GM19372 (cell line): ENCODE results near the gene LIMK2.
"Not testable (repeated sequence)": the region's sequence is repeated elsewhere in the genome, so short reads cannot be mapped to it uniquely, and the experiment has no call there.

Experiments
- ATAC-seq: cut with Tn5 transposase; IDR thresholded peaks from one replicate; pipeline ENCODE4 v1.9.1; 2021; ENCODE audit warnings: mild to moderate bottlenecking, low read depth, moderate library complexity; ENCODE audit not compliant: unreplicated experiment

The LIMK2 gene

DNA sequence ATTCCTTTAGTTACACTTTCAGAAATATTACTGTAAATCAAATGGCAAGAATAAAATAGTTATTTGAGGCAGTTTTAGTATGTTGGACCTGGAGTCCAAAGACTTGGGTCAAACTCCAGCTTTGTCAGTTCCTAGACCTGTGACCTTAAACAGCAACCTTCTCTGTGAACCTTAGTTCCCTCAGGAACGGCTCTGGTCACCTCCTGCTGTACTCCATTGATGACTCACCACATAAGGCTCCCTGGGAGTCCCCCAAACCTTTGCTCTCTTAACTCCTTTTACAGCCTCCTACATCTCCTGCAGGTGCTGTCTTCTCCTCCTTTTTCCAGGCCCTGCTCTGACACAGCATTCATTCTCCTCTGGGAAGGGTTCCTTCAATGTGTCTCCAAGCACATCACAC lies 29.1 kb downstream of the LIMK2 start:
- no peak for ATAC-seq

DNA sequence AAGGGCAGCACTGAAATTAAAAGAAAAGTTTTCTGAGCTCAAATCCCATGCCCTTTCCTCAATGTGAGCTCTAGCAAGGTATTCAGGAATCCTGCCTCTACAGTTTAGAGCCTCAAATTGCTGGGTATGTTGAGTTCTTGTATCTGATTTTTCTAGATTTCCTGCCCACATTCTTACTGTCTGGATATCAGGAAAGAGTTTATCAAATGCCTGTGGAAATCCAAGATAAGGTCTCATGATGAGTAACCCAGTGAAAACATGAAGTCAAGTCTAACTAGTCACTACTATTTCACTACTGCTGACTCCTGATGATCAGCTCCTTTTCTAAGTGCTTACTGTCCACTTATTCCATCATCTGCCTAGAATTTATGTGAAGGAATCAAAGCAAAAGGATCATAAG lies 29.8 kb downstream of the LIMK2 start:
- ATAC-seq = no peak

DNA sequence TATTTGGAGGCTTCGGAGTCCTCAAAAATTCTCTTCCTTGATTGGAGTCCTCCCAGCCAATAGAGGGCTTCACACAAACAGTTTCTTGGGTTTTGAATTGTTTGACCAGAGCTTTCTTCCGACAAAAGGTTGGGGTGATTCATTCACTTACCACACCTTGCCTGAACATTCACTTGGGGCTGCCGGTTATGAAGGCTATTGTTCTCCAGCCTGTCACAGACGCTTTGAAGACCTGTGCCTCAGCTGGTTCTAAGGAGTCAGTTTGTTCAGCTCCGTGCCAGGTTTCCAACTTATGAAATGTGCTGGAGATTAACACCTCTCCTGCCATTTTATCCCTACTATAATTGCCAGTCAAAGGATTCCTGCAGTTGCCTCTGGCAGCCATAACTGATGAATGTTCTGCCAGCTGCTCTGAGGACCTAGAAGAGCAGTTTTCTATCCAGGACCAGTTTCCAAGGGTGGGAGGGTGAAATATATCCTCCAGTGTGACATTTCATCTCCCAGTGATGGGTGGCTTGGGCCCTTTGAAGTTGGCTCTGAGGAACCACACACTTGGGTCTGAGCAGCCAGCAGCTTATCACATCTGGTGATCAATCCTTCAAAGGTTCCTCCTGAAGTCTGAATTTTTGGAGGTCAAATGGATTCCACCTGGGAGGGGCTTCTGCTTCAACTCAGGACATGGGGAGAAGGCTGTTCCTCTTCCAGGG lies 31.4 kb downstream of the LIMK2 start:
- no peak for ATAC-seq

DNA sequence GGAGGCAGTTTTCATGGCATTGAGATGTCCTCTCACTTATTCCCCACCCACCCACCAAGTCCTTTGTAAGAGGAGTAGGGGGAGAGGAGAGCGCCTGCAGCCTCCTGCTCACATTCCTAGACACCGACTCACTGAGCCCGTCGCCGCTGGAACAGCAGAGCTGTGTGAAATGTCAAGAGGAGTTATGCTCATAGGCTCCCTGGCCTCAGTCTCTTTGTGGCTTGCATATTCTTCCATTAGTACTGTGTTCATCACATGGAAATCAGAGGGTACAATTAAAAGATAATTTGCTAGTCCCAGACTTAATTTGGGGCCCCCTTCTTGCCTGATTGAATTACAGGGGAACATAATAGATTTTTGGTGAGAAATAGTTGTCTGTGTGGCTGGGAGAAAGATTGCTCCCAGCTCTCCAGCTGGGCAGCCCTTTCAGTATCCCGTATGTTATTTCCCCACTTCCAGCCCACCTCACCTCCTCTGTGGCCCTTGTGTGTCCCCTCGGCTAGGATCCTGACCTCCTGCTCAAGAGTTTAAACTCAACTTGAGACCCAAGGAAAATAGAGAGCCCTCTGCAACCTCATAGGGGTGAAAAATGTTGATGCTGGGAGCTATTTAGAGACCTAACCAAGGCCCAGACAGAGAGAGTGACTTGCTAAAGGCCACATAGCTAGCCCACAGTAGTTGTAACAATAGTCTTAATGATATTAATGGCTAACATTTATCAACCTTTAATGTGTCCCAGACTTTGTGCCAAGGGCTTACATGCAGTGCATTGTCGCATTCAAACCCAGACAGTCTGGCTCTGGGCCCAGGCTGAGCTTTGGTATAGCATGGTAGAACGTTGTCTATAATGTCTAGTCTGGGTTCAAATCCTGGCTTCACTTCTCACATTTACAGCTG lies 32.2 kb downstream of the LIMK2 start:
- ATAC-seq = no peak

DNA sequence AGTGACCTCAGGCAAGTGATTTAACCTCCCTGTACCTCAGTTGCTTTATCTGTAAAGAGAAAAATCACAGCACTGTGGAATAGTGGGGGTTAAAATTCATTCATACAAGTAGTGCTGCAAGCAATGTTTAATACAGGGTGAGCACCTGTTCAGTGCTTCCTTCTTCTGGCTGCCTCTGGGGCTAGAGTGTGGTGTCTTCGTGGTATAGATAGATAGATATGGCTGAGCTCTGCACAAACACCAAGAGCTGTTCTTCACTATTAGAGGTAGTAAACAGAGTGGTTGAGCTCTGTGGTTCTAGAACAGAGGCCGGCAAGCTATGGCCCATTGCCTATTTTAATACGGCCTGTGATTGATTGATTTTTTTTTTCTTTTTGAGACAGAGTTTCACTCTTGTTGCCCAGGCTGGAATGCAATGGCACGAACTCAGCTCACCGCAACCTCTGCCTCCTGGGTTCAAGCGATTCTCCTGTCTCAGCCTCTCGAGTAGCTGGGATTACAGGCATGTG lies 32.9 kb downstream of the LIMK2 start:
- ATAC-seq = no peak

DNA sequence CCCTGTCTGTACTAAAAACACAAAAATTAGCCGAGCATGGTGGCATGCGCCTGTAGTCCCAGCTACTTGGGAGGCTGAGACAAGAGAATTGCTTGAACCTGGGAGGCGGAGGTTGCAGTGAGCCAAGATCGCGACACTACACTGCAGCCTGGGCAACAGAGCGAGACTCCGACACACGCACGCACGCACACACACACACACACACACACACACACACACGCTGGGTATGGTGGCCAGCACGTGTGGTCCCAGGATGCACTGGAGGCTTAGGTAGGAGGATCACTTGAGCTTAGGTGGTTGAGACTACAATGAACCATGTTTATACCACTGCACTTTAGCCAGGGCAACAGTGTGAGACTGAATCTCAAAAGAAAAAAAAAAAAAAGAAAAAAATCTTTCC lies 33.9 kb downstream of the LIMK2 start:
- not testable (repeated sequence) for ATAC-seq

DNA sequence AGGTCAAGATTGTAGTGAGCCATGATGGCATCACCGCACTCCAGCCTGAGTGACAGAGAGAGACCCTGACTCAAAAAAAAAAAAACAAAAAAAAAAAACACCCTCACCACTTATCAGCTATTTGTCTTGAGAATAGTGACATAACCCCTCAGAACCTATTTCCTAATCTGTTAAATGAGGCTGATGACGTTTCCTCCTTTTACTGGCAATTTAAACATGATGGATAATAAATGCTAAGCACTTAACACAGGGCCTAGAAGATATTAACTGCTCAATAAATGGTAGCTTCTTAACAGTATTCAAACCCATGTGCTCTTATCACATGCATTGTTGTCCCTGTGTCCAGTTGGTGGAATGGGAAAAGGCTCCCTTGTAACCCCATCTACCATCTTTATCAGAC lies 34.6 kb downstream of the LIMK2 start:
- no peak for ATAC-seq

DNA sequence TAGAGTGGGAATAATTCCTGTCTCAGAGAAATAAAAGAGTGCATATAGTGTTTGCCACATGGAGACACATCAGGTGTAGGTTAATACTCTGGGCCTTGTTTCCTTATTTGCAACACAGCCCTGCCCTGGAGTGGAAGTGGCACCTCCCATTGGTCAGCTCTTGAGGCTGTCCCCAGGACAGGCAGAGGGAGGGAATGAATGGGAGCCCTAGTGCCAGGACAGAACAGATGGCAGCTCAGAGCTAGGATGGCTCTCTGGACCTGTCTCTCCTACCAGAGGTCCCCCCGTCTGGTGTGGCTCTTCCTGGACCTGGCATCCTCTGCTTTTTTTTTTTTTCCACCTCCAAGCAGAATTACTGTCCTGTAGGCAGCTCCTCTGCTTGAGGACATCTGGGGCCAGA lies 35.6 kb downstream of the LIMK2 start:
- ATAC-seq = no peak

DNA sequence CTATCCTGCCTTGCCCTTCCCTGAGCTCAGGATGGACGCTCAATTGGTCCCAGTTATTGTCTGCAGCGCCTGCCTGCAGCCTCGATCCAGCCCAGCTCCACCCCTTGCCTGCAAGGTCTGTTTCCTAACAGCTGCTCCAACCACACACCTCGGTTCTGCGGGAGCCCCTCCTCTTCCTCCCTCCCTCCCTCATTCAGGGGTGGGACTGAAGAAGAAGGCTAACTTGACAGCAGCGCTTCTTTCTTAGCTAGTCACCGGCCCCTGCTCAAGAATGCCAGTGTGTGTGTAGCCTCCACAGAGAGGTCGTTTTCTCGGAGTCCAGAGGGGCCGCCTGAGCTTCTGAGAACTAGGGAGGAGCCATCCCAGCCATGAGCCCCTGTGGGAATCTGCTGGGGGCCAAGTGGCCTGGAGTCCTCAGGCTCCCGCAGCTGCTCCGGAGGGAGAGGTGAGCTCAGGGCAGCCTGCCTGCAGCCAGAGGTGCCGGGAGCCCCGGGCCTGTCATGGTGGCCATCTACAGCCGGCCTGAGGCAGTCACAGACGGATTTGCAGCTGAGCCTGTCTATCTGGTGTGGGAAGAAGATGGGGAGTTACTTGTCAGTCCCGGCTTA lies 36.1 kb downstream of the LIMK2 start:
- ATAC-seq = no peak

DNA sequence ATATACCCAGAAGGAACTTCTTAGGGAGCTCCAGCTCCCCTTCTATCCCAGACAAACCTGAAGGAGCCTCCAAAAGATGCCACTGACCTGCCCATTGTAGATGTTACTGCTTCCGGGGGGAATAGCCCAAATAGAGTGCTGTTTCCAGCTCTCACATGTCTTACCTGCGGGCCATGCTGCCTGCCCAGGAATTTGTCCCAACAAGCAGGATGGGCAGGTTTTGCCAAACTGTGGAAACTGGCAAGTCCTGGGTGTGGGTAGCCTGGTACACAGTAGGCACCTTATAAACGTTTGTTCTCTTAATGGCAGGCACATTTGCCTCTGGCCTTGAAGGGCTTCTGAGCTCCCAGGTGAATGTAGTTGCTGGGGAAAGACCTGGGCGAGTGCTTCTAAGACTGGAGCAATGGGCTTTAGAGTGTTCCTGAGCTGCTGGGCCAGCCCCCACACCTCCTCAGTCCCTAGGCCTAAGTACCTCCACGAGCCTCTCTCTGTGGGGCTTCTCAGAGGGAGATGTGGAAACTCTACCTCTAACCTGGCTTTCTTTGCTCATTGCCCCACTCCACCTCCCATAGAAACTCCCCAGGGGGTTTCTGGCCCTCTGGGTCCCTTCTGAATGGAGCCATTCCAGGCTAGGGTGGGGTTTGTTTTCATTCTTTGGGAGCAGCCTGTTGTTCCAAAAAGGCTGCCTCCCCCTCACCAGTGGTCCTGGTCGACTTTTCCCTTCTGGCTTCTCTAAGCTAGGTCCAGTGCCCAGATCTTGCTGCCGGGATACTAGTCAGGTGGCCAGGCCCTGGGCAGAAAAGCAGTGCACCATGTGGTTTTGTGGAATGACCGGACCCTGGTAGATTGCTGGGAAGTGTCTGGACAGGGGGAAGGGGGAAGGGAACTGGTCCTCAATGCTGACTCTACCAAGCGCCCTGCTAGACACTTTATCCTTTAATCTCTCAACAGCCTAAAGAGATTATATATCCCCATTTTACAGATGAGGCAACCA lies 37.2 kb downstream of the LIMK2 start:
- ATAC-seq = no peak

DNA sequence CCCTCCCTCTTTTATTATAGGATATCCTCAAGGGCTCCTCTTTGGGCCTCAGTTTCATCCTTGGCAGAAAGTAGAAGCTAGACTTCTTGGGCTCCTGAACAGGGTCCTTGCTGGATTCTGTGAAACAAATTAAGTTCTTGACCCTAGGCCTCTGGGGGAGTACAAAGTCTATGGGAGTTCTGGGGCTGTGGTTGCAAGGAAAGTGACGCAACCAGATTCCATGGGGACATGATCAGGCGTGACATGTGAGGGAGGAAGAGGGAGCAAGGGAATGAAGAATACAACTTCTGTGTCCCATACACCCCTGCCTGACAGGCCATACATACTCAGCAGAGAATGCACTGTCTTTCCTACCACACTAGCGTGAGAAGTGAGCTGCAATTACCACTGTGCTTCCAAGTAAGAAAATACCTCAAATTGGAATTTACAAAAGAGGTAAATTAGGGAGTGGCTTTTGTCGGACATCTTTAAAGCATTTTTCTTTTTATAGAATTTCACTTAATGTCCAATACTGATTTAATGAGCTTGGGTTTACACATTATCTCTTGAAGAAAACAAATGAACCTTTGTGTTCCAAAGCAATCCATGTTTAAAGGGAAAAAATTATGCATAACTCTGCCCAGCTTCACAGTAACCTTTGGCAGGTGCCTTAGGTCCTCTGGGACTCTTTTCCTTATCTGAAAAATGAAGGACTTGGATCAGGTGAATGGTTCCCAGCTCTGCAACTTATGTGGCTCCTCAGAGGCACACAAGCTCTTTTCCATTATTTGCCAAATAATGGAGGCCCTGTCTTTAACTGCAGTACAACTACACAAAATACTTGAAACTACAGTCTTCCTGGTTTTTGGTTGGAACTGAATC lies 38.9 kb downstream of the LIMK2 start:
- no peak for ATAC-seq

DNA sequence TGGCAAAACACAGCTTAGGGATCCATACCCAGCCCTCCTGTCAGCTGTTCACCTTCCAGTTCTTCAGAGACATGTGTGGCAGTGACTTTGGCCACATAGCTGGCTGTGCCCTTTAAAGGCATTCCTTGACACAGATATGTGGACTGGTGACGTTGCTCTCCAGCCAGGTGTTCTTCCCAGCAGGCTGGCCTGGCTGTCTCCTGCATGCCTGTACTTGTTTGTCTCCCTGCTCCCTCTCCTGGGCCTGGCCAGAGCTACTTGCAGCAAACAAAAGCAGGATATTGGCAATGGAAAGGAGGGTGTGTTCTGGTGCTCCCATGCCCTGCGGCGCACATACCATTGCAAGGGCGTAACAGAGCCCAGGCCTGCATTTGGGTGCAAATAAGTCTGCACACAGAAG lies 41.9 kb downstream of the LIMK2 start:
- ATAC-seq = no peak

DNA sequence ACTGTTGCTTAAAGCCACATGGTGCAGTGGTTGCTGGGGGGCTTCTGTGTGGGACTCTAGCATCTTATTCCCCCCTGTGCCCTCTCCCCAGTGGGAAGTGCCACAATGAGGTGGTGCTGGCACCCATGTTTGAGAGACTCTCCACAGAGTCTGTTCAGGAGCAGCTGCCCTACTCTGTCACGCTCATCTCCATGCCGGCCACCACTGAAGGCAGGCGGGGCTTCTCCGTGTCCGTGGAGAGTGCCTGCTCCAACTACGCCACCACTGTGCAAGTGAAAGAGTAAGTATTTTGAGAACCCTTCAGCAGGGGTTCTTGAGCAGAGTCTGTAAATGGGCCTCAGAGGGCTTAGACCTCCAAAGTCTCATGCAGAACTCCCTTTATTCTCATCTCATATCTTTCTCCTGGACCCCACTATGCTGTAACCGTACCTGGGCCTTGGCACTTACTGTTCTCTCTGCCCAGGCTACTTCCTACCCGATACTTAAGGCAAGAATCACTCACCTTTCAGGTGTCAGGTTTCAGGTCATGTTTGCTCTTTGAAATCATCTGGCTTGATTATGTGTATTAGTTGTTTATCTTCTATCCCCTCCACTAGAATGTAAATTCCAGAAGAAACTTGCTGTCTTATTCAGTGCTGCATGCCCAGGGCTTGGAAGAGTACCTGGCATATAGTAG lies 47.8 kb downstream of the LIMK2 start:
- ATAC-seq = no peak

DNA sequence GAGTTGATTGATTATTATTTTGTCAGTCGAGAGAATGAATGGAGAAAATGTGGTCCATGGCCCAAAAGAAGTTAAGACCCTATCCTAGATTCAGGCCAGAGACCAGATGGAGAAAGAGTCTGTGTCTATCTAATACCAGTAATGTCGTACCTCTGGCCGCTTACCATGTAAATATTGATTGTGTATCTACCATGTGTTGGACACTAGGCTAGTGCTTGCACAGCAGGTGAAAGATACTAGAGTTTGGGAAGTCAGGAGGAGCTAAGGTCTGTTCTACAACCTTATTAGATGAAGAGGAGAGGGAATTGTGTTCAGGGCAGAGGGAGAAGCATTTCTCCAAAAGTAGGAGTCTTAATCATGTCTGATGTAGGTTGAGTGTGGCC lies 48.4 kb downstream of the LIMK2 start:
- ATAC-seq = no peak

DNA sequence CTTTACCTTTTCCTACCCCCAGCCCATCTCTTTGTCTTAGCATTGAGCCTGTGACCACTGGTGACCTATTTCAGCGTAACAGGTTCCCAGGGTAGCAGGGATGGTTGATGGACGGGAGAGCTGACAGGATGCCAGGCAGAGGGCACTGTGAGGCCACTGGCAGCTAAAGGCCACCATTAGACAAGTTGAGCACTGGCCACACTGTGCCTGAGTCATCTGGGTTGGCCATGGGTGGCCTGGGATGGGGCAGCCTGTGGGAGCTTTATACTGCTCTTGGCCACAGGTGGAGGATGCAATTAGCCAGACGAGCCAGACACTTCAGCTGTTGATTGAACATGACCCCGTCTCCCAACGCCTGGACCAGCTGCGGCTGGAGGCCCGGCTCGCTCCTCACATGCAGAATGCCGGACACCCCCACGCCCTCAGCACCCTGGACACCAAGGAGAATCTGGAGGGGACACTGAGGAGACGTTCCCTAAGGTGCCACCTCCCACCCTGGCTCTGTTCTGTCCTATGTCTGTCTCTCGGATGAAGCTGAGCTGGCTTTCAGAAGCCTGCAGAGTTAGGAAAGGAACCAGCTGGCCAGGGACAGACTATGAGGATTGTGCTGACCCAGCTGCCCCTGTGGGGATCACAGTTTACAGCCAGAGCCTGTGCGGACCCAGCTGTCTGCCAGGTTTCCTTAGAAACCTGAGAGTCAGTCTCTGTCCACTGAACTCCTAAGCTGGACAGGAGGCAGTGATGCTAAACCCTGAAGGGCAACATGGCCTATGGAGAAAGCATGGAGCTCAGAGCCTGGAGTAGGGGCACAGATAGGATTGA lies 50.4 kb downstream of the LIMK2 start:
- no peak for ATAC-seq

DNA sequence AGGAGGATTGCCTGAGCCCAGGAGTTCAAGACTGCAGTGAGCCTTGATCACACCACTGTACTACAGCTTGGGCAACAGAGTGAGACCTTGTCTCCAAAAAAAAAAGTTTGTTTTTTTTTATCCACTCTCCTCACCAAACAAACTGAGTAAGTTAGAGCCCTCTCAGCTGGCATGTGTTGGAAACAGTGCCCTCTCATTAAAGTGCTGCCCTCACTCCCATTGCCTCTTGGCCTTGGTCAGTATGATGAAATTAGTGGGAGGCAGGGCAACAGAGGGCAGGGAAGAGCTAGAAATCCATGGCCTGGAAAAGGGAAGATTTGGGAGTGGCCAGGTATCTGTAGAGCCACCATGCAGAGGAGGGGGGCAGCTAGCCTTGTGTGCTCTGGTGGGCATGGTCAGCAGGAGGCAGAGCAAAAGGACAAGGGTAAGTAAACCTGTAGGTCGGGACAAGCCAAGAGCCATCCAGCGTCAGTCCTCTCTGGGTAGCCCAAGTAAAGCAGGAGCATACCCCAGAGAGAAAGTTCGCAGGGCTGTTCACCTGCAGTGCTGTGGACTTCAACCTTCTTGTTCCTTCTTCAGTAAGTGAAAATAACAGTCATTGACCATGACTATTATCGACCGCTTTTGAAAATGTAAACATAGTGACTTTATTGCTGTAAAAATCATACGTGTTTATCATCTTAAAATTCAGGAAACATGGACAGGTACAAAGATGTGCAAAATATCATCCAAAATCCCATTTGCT lies 52.0 kb downstream of the LIMK2 start:
- ATAC-seq = no peak

DNA sequence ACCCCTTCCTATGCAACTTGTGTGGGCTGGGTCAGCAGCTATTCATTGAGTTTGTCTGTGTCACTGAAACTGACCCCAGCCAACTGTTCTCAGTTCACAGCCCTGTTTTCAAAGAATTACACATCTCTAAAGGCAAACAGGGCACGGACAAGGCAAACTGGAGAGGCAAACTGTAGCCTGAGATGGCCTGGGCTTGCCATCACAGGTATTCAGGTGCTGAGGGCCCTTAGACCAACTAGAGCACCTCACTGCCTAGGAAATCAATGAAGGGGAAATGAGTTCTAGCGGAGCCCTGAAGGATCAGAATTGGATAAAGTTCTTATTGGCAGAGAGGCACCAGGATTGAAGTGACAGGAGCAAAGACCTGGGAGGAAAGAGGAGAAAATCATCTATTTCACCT lies 56.2 kb downstream of the LIMK2 start:
- no peak for ATAC-seq
